Skeletal muscle tissue (tissue), 4 donors: Measurements from ENCODE around the gene IL17B. TPM values are rescaled to one million over a fixed set of nuclear protein-coding genes. Genes with fewer than 3 reads are reported as not detected.

Source experiments
- H3K27ac ChIP-seq: one replicate; pipeline ENCODE4 v1.7.0; 2013; ENCODE audit warnings: mild to moderate bottlenecking, low read depth, low read length, inconsistent platforms
- H3K27me3 ChIP-seq, 3 donors: one replicate each; pipeline ENCODE4 v1.7.0; 2013; ENCODE audit warnings: low read length in 3 of 3; ENCODE audit not compliant: control insufficient read depth in 3 of 3, insufficient read depth in 3 of 3
- H3K36me3 ChIP-seq, 3 donors: one replicate each; pipeline ENCODE4 v1.7.0; 2013; ENCODE audit warnings: low read length in 3 of 3; ENCODE audit not compliant: control insufficient read depth in 3 of 3, insufficient read depth in 3 of 3
- H3K4me1 ChIP-seq, 3 donors: one replicate each; pipeline ENCODE4 v1.7.0; 2013; ENCODE audit warnings: low read length in 3 of 3, mild to moderate bottlenecking in 3 of 3; ENCODE audit not compliant: control insufficient read depth in 3 of 3, insufficient read depth in 3 of 3
- H3K4me3 ChIP-seq, 3 donors: one replicate each; pipeline ENCODE4 v1.7.0; 2013; ENCODE audit warnings: low read length in 3 of 3
- H3K9ac ChIP-seq, 3 donors: one replicate each; pipeline ENCODE4 v1.7.0; 2013; ENCODE audit warnings: low read length in 3 of 3, mild to moderate bottlenecking in 3 of 3, moderate library complexity in 2 of 3, low read depth in 1 of 3
- H3K9me3 ChIP-seq, 3 donors: one replicate each; pipeline ENCODE4 v1.7.0; 2013; ENCODE audit warnings: low read length in 3 of 3; ENCODE audit not compliant: control insufficient read depth in 3 of 3
- total RNA-seq: library from RNA; depleted of rRNA; stranded (reverse); fragments of >200 nt; gene quantifications from one replicate; pipeline ENCODE4 v1.2.3, GENCODE V29; 2014
- donor health status: Osteomylitis.

Gene IL17B
- total RNA-seq, 1 donor from 2014 or later: 247 TPM

DNA sequence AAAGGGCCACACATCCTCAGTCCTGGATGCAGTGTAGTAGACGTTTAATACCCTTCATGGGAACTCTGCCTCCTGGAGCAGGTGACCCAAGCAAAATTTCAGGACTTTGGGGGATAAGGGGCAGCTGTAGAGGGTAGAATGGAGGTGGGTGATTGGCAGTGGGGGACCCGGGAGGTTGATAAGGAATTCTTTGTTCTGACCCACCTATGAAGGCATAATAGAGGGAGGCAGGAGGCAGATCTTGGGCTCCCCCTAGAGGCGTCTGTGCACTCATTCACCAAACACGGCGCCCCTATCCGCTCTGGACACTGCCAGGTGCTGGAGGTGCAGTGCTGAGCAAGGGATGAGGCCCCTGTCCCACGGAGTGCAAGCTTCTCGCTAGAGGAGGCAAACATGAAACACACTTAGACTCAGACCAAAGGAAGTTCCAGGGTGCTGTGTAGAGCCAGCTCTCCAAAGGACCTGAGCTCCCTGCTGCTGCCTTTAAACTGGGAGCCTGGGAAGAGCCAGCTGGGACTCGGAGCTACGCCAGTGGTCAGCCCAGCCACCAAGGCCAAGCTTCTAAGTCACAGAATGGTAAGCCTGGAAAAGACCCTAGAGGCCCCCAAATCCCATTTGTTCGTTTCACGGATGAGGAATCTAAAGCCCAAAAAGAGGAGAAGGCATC lies 7.7 kb downstream of the IL17B start:
- Histone ChIP-seq H3K27me3 (no peaks in the 10 kb centered on the region), H3K4me1 (peaks cover 14 to 23% (median 23%) of the 10 kb centered on the region in 3 donors), H3K4me3 (peak overlapping the region in 1 of 3 donors; percentile 32), H3K36me3 (no peaks in the 10 kb centered on the region), H3K9ac (no peak overlapping the region), H3K9me3 (no peaks in the 10 kb centered on the region), H3K27ac (peak overlapping the region; percentile 26)

DNA sequence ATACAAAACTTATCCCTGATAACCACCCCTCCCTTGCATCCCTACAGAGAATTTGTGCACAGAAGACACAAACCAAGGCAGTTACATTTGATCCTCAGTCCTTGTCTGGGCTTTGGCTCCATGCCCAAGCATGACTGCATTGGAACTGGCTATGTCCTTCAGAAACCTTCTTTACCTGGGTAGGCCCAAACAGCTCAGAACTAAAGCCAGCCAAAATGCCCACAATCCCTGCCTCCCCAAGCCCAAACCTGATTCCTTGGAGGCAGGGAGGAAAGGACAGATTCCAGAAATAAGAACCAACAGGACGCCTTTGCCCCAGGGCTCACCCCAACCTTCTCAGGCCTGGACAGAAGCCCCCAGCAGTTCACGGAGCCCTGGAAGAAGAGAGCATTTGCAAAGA lies 8.2 kb downstream of the IL17B start:
- no peaks in the 10 kb centered on the region for H3K27me3 ChIP-seq
- no peak overlapping the region for H3K4me3 ChIP-seq
- no peaks in the 10 kb centered on the region for H3K36me3 ChIP-seq
- no peaks in the 10 kb centered on the region for H3K9me3 ChIP-seq
- H3K4me1 ChIP-seq: peaks cover 14 to 23% (median 23%) of the 10 kb centered on the region in 3 donors
- no peak overlapping the region for H3K9ac ChIP-seq
- no peak overlapping the region for H3K27ac ChIP-seq

DNA sequence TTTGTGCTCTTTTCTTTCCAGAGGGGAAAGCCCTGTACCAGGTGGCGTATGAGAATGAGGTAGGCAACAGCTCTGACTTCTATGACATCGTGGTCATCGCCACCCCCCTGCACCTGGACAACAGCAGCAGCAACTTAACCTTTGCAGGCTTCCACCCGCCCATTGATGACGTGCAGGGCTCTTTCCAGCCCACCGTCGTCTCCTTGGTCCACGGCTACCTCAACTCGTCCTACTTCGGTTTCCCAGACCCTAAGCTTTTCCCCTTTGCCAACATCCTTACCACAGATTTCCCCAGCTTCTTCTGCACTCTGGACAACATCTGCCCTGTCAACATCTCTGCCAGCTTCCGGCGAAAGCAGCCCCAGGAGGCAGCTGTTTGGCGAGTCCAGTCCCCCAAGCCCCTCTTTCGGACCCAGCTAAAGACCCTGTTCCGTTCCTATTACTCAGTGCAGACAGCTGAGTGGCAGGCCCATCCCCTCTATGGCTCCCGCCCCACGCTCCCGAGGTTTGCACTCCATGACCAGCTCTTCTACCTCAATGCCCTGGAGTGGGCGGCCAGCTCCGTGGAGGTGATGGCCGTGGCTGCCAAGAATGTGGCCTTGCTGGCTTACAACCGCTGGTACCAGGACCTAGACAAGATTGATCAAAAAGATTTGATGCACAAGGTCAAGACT lies 11.0 kb downstream of the IL17B start:
- Histone ChIP-seq H3K9me3 (no peaks in the 10 kb centered on the region), H3K36me3 (peaks cover 0 to 2% (median 0%) of the 10 kb centered on the region in 3 donors), H3K27ac (no peak overlapping the region), H3K27me3 (no peaks in the 10 kb centered on the region), H3K4me1 (peaks cover 14 to 23% (median 23%) of the 10 kb centered on the region in 3 donors), H3K9ac (no peak overlapping the region), H3K4me3 (no peak overlapping the region)

DNA sequence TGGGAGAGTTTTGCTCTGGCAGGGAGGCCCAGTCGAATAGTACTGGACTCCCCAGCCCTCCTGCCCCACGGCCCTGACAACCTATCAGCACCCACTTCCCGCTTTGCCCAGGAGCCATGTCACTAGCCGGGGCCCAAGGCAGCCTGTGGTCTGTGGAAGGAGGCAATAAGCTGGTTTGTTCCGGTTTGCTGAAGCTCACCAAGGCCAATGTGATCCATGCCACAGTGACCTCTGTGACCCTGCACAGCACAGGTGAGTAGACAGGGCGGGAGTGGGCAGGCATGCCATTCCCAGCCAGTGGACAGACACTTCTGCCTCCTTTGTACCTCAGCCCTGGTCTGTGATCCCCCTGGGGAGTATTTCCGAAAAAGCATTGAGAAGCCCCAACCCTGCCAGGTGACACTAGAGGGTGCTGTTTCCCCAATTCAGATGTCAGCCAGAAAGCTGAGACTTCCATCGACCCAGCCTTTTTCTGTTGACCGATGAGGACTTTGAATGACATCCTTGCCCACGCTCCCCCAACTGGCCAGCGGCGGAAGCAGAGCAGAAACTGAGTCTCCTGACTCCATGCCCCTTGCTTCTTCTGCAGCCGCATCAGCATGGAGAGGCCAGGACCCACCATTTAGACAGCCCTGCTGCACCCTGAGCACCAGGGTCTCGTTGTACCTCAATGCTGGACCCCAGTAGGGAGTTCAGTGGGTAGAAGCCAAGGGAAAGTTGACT lies 11.7 kb downstream of the IL17B start:
- no peak overlapping the region for H3K4me3 ChIP-seq
- peaks cover 14 to 23% (median 21%) of the 10 kb centered on the region in 3 donors for H3K4me1 ChIP-seq
- H3K27ac ChIP-seq: no peak overlapping the region
- H3K9ac ChIP-seq: peak overlapping the region in 1 of 3 donors; percentile 33
- H3K27me3 ChIP-seq: no peaks in the 10 kb centered on the region
- H3K36me3 ChIP-seq: peaks cover 0 to 2% (median 0%) of the 10 kb centered on the region in 3 donors
- no peaks in the 10 kb centered on the region for H3K9me3 ChIP-seq

DNA sequence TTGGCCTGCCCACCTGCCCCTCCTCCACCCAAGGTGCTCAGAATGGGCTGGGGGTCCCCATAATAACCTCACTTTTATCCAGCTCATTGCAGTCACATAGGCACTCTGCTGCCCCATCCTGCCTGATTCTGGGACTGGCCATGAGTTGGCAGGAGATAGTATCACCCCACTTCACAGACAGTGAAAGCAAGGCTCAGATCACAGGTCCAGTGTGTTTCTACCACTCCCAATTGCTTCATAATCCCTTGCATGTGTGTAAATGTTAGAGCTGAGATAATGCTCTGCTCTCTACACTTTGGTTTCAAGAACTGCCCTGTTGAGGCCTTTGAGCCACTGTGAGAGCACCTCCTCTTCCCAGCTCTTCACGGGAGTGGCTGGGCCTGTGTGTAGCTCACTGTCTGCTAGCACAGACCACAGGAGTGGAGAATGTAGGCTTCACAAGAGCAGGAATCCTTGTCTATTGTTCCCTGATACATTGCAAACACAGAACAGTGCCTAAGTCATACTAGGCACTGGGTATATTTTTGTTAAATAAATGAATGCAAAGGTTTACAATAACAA lies 12.8 kb downstream of the IL17B start:
- no peak overlapping the region for H3K4me3 ChIP-seq
- no peaks in the 10 kb centered on the region for H3K27me3 ChIP-seq
- H3K9ac ChIP-seq: peak overlapping the region in 1 of 3 donors; percentile 57
- H3K36me3 ChIP-seq: peaks cover 0 to 2% (median 0%) of the 10 kb centered on the region in 3 donors
- peaks cover 6 to 13% (median 10%) of the 10 kb centered on the region in 3 donors for H3K4me1 ChIP-seq
- H3K9me3 ChIP-seq: no peaks in the 10 kb centered on the region
- no peak overlapping the region for H3K27ac ChIP-seq

DNA sequence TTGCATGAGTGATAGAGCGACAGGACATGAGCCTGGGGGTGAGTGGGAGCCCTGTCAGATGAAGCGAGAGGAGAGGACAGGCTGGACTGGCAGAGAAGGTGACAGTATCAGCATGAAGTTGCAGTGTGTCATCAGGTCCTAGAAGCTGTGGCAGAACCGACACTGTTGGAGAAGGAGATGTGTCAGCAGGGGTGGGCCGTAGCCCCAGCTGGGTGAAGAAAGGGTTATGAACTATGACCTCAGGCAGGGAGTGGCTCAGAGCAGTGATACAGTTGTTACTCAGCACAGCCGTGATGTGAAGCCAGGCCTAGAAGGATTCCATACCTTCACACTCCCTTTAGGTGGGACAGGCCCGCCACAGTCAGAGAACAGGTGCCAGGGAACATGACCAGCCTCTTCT lies 13.7 kb downstream of the IL17B start:
- Histone ChIP-seq H3K4me3 (no peak overlapping the region), H3K36me3 (peaks cover 0 to 2% (median 0%) of the 10 kb centered on the region in 3 donors), H3K27ac (no peak overlapping the region), H3K9me3 (no peaks in the 10 kb centered on the region), H3K4me1 (peaks cover 0 to 7% (median 7%) of the 10 kb centered on the region in 3 donors), H3K9ac (no peak overlapping the region), H3K27me3 (no peaks in the 10 kb centered on the region)

DNA sequence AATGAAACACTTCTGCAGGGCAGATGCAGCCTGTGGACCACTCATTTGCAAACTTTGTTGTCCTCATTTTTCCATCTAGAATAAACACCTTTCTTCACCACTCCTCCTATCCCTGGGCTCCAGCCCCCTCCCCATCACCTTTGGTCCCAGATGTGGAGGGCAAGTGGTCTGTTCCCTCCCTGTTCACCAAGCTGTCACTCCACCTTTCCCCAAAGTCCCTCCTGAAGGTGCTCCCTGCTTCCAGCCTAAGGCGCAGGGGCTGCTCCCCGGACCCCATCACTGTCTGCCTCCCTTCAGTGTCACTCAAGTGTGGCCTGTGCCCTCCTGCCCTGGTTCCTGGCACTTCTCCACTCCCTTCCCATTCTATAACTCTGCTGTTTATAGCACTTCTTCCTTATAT lies 14.4 kb downstream of the IL17B start:
- no peak overlapping the region for H3K4me3 ChIP-seq
- H3K27me3 ChIP-seq: no peaks in the 10 kb centered on the region
- H3K9me3 ChIP-seq: no peaks in the 10 kb centered on the region
- H3K36me3 ChIP-seq: peaks cover 0 to 2% (median 0%) of the 10 kb centered on the region in 3 donors
- H3K4me1 ChIP-seq: peaks cover 0 to 7% (median 7%) of the 10 kb centered on the region in 3 donors
- H3K9ac ChIP-seq: no peak overlapping the region
- no peak overlapping the region for H3K27ac ChIP-seq

DNA sequence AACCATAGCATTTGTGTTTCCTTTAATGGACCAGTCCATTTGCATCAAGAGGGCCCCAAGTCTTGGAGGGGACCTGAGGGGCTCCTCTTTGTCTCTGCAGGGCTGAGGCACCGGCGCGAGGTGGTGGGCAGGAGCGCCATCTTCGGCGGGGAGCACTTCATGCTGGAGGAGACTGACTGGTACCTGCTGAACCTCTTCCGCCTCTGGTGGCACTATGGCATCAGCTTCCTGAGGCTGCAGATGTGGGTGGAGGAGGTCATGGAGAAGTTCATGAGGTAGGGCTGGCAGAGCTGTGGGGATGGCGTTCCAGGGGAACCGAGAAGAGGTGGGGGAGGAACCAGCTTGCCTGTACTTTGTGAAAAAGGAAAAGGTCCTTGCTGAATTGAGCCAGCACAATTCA lies 15.2 kb downstream of the IL17B start:
- Histone ChIP-seq H3K27me3 (no peaks in the 10 kb centered on the region), H3K4me3 (no peak overlapping the region), H3K9me3 (no peaks in the 10 kb centered on the region), H3K36me3 (peaks cover 0 to 2% (median 0%) of the 10 kb centered on the region in 3 donors), H3K27ac (no peak overlapping the region), H3K9ac (no peak overlapping the region), H3K4me1 (peaks cover 0 to 10% (median 7%) of the 10 kb centered on the region in 3 donors)

DNA sequence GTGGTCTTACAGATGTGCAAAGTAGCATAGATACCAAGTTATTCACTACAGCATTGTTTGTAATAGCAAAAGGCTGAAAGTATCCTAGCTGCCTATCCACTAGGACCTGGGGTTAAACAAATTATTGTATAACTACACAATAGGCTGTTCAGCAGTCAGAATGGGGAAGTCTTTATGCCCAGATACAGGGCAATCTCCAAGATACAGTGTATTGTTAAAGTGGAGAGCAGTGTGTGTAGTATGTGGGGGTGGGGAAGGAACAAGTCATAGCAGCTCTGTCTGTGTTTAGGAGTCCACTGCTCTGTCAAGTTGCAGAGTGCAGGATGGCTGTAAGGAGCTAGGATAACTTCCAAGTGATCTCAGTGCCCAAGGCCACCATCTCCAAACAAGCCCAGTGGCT lies 15.7 kb downstream of the IL17B start:
- H3K36me3 ChIP-seq: peaks cover 0 to 2% (median 0%) of the 10 kb centered on the region in 3 donors
- no peaks in the 10 kb centered on the region for H3K9me3 ChIP-seq
- H3K9ac ChIP-seq: peak overlapping the region in 1 of 3 donors; percentile 47
- H3K4me3 ChIP-seq: no peak overlapping the region
- H3K27ac ChIP-seq: no peak overlapping the region
- H3K4me1 ChIP-seq: peaks cover 2 to 14% (median 9%) of the 10 kb centered on the region in 3 donors
- H3K27me3 ChIP-seq: no peaks in the 10 kb centered on the region
